Astrocyte of the cerebellum (primary cell): ENCODE results near the gene TM9SF1.

ENCODE experiments used
- DNase-seq: peaks from one replicate; pipeline ENCODE4 v3.0.0-alpha.2; 2011; ENCODE audit warnings: low read depth
- H3K4me3 ChIP-seq: 2 replicates; pipeline ENCODE4 v1.5.1; 2011; ENCODE audit warnings: mild to moderate bottlenecking, low read depth, low read length, moderate library complexity
- in situ Hi-C: cut with HindIII; loops from 2 replicates; pipeline ENCODE4 v1.10.0; 2017; ENCODE audit warnings: low sequenced_read_pairs
- TF ChIP-seq, protein P1 (sequence below): IDR thresholded peaks from 2 replicates; pipeline ENCODE4 v1.5.1; 2012; ENCODE audit warnings: low read length, low read depth, moderate library complexity, mild to moderate bottlenecking; ENCODE audit errors: missing control alignments

Gene TM9SF1

DNA sequence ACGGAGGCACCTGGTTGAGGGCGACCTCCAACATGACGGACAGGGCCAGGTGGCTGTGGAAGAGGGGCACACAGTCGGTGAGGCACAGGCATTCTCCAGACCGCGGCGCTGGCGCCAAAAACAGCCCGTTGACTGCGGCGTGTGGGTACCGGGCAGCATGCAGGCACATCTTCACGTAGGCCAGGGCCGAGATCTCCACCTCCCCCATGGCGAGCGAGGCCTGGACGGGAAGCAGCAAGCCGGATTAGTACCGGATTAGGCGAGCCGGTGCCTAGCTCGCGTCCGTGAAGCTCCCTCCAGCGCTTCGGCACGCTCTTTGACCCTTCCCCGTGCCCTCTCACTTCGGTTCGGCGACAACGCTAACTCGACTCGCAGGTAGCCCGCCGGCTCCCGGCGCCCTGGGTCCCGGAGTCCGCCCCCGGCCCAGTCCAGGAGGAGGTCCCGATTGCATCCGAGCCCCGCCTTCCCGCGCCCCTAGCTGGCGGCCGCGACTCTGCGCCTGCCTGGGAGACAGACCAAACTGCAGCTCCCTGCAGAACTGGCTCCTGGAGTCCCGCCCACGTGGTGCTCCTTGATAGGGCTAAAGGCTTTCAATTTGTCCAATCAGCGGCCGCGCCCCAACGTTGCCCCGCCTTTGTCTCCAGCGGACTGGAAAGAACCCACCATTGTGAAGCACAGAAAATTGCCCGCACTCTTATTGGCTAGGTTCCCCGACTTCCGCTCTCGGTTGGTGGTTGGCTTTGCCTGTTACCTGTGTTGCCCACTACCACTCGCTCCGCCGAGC lies 54.0 kb downstream of the TM9SF1 start, which contains the start of gene EMC9:
Gene EMC9, minus strand, starts transcription at position 495 of the 784 bp plus-strand sequence. Its CDS starts 287 bp downstream, at position 208.
- TF ChIP-seq, protein P1, sequence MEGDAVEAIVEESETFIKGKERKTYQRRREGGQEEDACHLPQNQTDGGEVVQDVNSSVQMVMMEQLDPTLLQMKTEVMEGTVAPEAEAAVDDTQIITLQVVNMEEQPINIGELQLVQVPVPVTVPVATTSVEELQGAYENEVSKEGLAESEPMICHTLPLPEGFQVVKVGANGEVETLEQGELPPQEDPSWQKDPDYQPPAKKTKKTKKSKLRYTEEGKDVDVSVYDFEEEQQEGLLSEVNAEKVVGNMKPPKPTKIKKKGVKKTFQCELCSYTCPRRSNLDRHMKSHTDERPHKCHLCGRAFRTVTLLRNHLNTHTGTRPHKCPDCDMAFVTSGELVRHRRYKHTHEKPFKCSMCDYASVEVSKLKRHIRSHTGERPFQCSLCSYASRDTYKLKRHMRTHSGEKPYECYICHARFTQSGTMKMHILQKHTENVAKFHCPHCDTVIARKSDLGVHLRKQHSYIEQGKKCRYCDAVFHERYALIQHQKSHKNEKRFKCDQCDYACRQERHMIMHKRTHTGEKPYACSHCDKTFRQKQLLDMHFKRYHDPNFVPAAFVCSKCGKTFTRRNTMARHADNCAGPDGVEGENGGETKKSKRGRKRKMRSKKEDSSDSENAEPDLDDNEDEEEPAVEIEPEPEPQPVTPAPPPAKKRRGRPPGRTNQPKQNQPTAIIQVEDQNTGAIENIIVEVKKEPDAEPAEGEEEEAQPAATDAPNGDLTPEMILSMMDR, result peak; percentile 47
- in situ Hi-C loops, result no loop called here
- H3K4me3 ChIP-seq, result peak within 1 kb of the TSS; percentile 75
- peak; percentile 99 for DNase-seq

DNA sequence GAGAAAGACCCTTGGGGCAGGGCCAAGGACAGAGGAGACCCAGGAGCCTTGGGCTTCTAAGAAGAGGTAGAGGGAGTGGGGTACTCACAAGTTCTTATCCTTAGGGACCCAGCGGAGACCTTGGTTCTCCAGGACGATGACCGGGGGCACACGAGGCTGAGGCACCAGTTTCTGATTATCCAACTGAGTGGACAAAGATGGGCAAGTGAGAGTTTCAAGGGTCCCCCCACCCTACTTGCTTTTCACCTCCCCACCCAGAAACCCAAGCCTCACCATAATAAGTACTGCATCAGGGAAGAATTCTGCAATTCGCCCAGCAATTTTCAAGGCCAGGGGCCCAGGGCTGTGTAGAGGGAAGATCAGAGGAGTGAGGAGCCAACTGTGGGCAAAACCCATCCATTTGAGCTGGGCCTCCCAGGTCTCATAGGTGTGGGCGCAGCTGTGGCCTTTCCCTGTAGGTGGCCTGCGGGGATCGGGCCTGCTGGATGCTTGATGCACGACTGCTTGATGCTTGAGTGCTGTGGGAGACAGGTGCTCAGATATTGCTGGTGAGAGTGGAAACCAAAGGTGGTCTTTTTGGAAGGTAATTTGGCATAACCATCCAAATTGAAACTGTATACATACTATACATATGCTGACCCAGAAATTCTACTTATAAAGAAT lies 55.8 kb downstream of the TM9SF1 start:
- TF ChIP-seq, protein P1, result no peak
- in situ Hi-C loops, result no loop called here
- no peak for DNase-seq
- H3K4me3 ChIP-seq, result no peak overlapping the region
